ENCODE data around the gene C22orf39. TPM values are rescaled to one million over a fixed set of nuclear protein-coding genes. Genes with fewer than 3 reads are reported as not detected.
A peak's percentile ranks its signal among the peaks of the same experiment; 100 is the strongest.

Gene C22orf39
- total RNA-seq, 2 experiments from 2014 or later, result 21.7 to 23.6 TPM

- Mint-ChIP-seq H3K9me3 (no peaks in the 10 kb centered on the region), H3K36me3 (peaks cover 14% of the 10 kb centered on the region), H3K4me1 (no peaks in the 10 kb centered on the region), H3K27ac (no peak overlapping the region), H3K4me3 (no peak overlapping the region), H3K27me3 (no peaks in the 10 kb centered on the region)
- no peak for DNase-seq
Observed at GRCh38 chr22:19466126-19466716, 18.7 kb upstream of the C22orf39 start.

GRCh38 chr22:19464975-19465374 is 17.5 kb upstream of the C22orf39 start:
- Mint-ChIP-seq H3K4me1 (no peaks in the 10 kb centered on the region), H3K4me3 (no peak overlapping the region), H3K9me3 (no peaks in the 10 kb centered on the region), H3K36me3 (peaks cover 14% of the 10 kb centered on the region), H3K27ac (no peak overlapping the region), H3K27me3 (no peaks in the 10 kb centered on the region)
- DNase-seq, result no peak

- H3K27me3 Mint-ChIP-seq, result no peaks in the 10 kb centered on the region
- H3K4me3 Mint-ChIP-seq, result no peak overlapping the region
- no peaks in the 10 kb centered on the region for H3K4me1 Mint-ChIP-seq
- no peak for DNase-seq
- peaks cover 14% of the 10 kb centered on the region for H3K36me3 Mint-ChIP-seq
- H3K27ac Mint-ChIP-seq, result no peak overlapping the region
- H3K9me3 Mint-ChIP-seq, result no peaks in the 10 kb centered on the region
Observed at GRCh38 chr22:19464546-19464945, 17.0 kb upstream of the C22orf39 start.

DNA sequence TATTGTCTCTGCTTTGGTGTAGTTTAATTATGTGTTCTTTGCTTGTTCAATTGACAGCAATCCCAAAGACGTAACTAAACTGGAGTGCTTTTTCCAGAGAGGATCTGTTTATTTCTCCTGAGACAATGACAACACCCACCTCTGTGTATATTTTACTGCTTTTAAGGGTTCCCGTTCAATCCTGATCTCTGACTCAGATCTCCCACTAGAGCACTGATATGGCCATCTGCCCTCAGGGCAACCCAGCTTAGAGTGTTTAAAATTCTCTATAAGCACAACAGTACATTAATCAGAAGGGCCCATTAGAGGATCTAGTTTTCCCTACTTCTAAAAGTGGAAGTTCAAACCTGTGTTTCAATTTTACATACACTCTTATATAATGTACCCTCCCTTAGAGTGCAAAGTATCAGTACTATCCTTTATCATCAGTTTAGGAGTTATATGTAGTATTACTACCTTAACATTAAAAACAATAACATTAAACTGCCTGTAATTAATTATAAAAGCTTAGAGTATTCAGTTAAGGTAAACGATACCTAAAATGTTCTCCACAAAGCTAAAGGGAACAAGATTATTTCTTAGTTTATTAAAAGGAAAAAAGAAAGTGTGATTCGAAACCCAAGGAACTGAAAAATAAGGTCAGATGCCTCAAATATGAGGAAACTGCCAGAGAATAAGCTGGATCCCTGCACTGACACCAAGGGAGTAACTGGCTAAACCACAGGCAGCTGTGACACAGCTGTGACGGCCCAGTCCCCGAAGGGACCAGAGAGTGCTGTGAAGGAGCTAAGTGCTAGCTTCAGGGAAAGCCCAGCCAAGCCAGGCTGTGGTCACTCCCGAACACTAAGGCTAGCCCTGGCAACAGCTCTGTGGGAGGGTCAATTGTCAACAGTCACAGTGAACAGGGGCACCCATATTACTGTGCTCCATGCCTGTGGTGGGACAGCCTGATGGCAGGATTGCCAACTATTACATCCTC is 16.3 kb upstream of the C22orf39 start:
- Mint-ChIP-seq H3K27ac (no peak overlapping the region), H3K9me3 (no peaks in the 10 kb centered on the region), H3K36me3 (peaks cover 14% of the 10 kb centered on the region), H3K27me3 (no peaks in the 10 kb centered on the region), H3K4me1 (no peaks in the 10 kb centered on the region), H3K4me3 (no peak overlapping the region)
- DNase-seq, result no peak

- H3K27ac Mint-ChIP-seq, result no peak overlapping the region
- no peak for DNase-seq
- no peak overlapping the region for H3K4me3 Mint-ChIP-seq
- peaks cover 13% of the 10 kb centered on the region for H3K36me3 Mint-ChIP-seq
- no peaks in the 10 kb centered on the region for H3K9me3 Mint-ChIP-seq
- no peaks in the 10 kb centered on the region for H3K4me1 Mint-ChIP-seq
- no peaks in the 10 kb centered on the region for H3K27me3 Mint-ChIP-seq
Observed at GRCh38 chr22:19463008-19463407, 15.5 kb upstream of the C22orf39 start.

- no peaks in the 10 kb centered on the region for H3K9me3 Mint-ChIP-seq
- H3K4me1 Mint-ChIP-seq, result no peaks in the 10 kb centered on the region
- H3K27me3 Mint-ChIP-seq, result no peaks in the 10 kb centered on the region
- H3K4me3 Mint-ChIP-seq, result no peak overlapping the region
- DNase-seq, result no peak
- peaks cover 10% of the 10 kb centered on the region for H3K36me3 Mint-ChIP-seq
- no peak overlapping the region for H3K27ac Mint-ChIP-seq
Observed at GRCh38 chr22:19461506-19461905, 14.0 kb upstream of the C22orf39 start.

DNA sequence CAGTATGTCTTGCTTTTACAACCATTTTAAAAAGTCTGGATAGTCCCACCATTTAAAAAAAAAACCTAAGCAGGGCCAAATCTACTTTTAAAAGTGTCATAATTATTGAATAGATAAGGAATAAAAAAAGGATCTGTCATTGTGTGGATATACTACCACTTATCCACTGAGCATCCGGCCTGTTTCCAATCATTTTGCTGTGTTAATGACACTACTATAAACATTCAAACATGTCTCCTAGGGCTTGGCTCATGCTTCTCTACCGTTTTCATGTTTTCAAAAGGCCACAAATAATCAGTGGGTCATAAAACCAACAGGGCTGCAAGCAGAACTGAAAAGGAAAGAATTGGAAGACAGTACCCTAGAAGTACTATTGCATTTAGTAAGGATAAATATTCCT is 12.5 kb upstream of the C22orf39 start:
- H3K27ac Mint-ChIP-seq, result no peak overlapping the region
- no peak overlapping the region for H3K4me3 Mint-ChIP-seq
- peaks cover 7% of the 10 kb centered on the region for H3K4me1 Mint-ChIP-seq
- no peaks in the 10 kb centered on the region for H3K27me3 Mint-ChIP-seq
- H3K36me3 Mint-ChIP-seq, result peaks cover 12% of the 10 kb centered on the region
- H3K9me3 Mint-ChIP-seq, result no peaks in the 10 kb centered on the region
- DNase-seq, result no peak

GRCh38 chr22:19457828-19458428 is 10.4 kb upstream of the C22orf39 start:
- no peak overlapping the region for H3K27ac Mint-ChIP-seq
- DNase-seq, result no peak
- no peaks in the 10 kb centered on the region for H3K9me3 Mint-ChIP-seq
- peaks cover 23% of the 10 kb centered on the region for H3K36me3 Mint-ChIP-seq
- no peak overlapping the region for H3K4me3 Mint-ChIP-seq
- H3K27me3 Mint-ChIP-seq, result no peaks in the 10 kb centered on the region
- peaks cover 11% of the 10 kb centered on the region for H3K4me1 Mint-ChIP-seq

DNA sequence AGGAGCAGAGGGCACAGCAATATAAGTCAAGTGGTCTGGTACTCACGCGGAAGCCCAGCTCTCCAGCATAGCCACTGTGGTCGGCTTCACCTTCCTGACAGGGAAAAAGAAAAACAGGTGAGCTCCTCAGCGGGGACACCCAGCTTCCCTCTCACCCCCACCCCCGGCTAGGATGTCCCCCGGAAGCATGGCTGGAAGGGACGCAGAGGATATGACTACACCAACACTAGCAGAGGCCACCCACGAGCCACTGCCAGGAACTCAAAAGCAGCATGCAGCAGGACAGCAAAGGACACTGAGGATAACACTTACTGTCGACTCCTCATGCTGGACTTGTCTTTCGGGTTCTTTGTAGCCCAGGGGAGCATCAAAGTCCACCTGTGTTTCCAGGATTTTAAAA is 9.0 kb upstream of the C22orf39 start:
- H3K4me1 Mint-ChIP-seq, result peaks cover 11% of the 10 kb centered on the region
- no peak overlapping the region for H3K27ac Mint-ChIP-seq
- peaks cover 25% of the 10 kb centered on the region for H3K36me3 Mint-ChIP-seq
- H3K4me3 Mint-ChIP-seq, result no peak overlapping the region
- no peaks in the 10 kb centered on the region for H3K27me3 Mint-ChIP-seq
- no peak for DNase-seq
- no peaks in the 10 kb centered on the region for H3K9me3 Mint-ChIP-seq

DNA sequence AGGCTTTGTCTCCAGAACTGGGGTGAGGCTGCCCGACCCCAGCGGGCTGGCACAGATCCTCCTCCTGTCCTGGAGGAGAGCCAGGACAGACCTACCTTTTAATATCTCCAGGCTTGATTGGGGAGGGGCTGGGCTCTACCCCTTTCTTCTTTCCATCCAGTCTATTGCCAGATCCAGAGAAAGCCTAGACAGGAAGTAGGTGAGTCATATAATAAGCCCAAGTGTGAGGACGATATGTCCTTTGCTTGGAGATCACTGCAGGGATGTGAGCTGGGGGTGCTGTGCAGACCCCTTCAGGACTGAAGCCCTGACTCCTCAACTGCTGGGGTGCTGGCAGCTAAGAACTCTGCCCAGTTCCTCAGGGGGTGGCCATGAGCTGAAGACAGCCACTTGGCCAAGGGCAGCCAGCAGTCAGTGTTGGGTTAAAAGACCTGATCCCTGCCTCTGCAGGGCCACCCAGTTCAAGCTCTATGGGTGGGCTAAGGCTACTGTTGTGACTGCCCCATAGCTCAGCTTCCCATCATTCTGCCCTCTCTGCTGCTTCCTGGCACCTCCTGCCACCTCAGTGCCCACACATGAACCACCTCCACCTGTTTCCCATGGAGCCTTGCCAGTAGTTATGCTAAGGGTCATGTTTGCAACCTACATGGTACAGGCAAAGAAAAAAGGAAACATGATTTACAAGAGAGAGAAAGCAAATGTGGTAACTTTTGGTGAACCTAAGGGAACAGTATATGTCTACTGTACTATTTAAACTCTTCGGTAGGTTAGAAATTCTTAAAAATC is 8.3 kb upstream of the C22orf39 start:
- Mint-ChIP-seq H3K4me3 (no peak overlapping the region), H3K4me1 (peaks cover 11% of the 10 kb centered on the region), H3K27ac (peak overlapping the region; percentile 43), H3K27me3 (no peaks in the 10 kb centered on the region), H3K36me3 (peaks cover 25% of the 10 kb centered on the region), H3K9me3 (no peaks in the 10 kb centered on the region)
- no peak for DNase-seq

- Mint-ChIP-seq H3K4me1 (peaks cover 11% of the 10 kb centered on the region), H3K9me3 (no peaks in the 10 kb centered on the region), H3K27me3 (no peaks in the 10 kb centered on the region), H3K27ac (no peak overlapping the region), H3K4me3 (no peak overlapping the region), H3K36me3 (peaks cover 25% of the 10 kb centered on the region)
- no peak for DNase-seq
Observed at GRCh38 chr22:19455033-19455432, 7.5 kb upstream of the C22orf39 start.

DNA sequence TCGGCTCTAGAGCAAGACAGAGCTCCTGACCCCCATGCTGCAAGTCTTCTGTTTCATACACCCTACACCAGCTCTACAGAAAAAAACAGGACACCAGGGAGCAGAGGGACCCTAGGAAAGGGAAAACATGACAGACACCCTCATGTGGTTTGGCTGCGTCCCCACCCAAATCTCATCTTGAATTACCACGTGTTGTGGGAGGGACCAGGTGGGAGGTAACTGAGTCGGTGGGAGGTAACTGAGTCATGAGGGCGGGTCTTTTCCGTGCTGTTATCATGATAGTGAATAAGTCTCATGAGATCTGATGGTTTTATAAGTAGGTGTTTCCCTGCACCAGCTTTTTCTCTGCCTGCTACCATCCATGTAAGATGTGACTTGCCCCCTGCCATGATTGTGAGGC is 6.6 kb upstream of the C22orf39 start:
- Mint-ChIP-seq H3K4me1 (peaks cover 16% of the 10 kb centered on the region), H3K4me3 (no peak overlapping the region), H3K27me3 (no peaks in the 10 kb centered on the region), H3K9me3 (no peaks in the 10 kb centered on the region), H3K27ac (peak overlapping the region; percentile 59), H3K36me3 (peaks cover 25% of the 10 kb centered on the region)
- no peak for DNase-seq

DNA sequence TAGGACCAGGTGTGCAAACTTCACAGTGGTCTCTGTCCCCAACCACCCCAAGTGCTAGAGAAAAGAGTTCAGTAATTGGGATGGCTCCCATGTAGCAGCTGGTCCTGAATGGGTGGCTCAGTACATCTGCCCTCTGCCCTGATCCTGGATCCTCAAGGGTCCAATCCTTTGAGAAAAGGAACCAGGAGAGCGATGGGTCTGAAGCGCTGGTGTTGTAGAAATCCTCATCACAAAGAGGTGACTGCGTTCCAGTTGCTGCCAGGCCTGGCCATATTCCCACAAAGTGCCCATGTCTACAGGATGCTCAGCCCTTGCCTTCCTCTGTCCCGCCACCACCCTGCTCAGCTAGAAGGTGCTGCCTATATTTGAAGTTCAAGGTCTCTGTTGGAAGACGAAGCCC is 6.2 kb upstream of the C22orf39 start:
- DNase-seq, result no peak
- Mint-ChIP-seq H3K36me3 (peaks cover 25% of the 10 kb centered on the region), H3K4me1 (peaks cover 17% of the 10 kb centered on the region), H3K27me3 (no peaks in the 10 kb centered on the region), H3K4me3 (no peak overlapping the region), H3K9me3 (no peaks in the 10 kb centered on the region), H3K27ac (no peak overlapping the region)

- Mint-ChIP-seq H3K4me1 (peaks cover 27% of the 10 kb centered on the region), H3K9me3 (no peaks in the 10 kb centered on the region), H3K27me3 (no peaks in the 10 kb centered on the region), H3K36me3 (peaks cover 33% of the 10 kb centered on the region), H3K27ac (no peak overlapping the region), H3K4me3 (no peak overlapping the region)
- DNase-seq, result no peak
Observed at GRCh38 chr22:19451570-19451969, 4.1 kb upstream of the C22orf39 start.

Measured in activated naive CD8-positive, alpha-beta T cell treated with anti-CD3 and anti-CD28 coated beads for 36 hours (primary cell).